ENCODE measurements around the gene USH2A.

Gene USH2A

DNA sequence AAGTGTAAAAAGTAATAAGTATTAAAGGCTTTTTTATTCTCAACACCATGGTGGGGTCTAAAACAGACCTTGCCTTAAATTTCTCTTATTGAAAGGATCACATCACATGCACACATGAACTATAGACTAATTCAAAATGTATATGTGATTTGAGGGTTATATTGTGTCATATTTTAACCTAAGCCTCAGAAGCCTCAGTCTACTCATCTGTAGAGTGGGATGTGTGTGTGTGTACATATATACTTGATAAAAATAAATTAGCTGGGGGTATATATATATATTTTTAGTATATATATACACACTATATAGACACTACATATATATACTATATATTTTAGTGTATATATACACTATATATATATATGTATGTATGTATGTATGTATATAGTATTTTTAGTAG, 797.3 kb downstream of the USH2A start:
- DNase-seq (ENCODE audit: extremely low spot score) = no peak
- TF ChIP-seq CTCF (IDR thresholded peaks at IDR 0.05; ENCODE audit: control extremely low read depth, extremely low read depth, low read depth, missing control alignments) = no peak
- CTCF ChIA-PET = interaction anchor here (0.9 to 1.4 kb wide), 2 partner anchors 9 to 17 kb away, joined by 4 read pairs; no protein-coding TSS in a partner anchor
- POLR2A ChIA-PET = no interaction called here

GRCh38 chr1:215623162-215623561, 800.1 kb downstream of the USH2A start:
- no peak for TF ChIP-seq CTCF (IDR thresholded peaks at IDR 0.05; ENCODE audit: control extremely low read depth, extremely low read depth, low read depth, missing control alignments)
- CTCF ChIA-PET = interaction anchor here (1.6 kb wide), 2 partner anchors 11 to 20 kb away, joined by 5 to 8 read pairs; no protein-coding TSS in a partner anchor
- POLR2A ChIA-PET = no interaction called here
- no peak for DNase-seq (ENCODE audit: extremely low spot score)

GRCh38 chr1:215617979-215618378, 805.3 kb downstream of the USH2A start:
- ChIA-PET POLR2A (no interaction called here), CTCF (interaction anchor here (1.4 to 3.1 kb wide), 3 partner anchors 12 to 23 kb away, joined by 3 to 20 read pairs (median 4); no protein-coding TSS in a partner anchor)
- no peak for DNase-seq (ENCODE audit: extremely low spot score)
- TF ChIP-seq CTCF (IDR thresholded peaks at IDR 0.05; ENCODE audit: control extremely low read depth, extremely low read depth, low read depth, missing control alignments) = no peak

- no peak for TF ChIP-seq CTCF (IDR thresholded peaks at IDR 0.05; ENCODE audit: control extremely low read depth, extremely low read depth, low read depth, missing control alignments)
- ChIA-PET POLR2A (no interaction called here), CTCF (no interaction called here)
- no peak for DNase-seq (ENCODE audit: extremely low spot score)
Observed at GRCh38 chr1:215612391-215612790, 810.9 kb downstream of the USH2A start.

DNA sequence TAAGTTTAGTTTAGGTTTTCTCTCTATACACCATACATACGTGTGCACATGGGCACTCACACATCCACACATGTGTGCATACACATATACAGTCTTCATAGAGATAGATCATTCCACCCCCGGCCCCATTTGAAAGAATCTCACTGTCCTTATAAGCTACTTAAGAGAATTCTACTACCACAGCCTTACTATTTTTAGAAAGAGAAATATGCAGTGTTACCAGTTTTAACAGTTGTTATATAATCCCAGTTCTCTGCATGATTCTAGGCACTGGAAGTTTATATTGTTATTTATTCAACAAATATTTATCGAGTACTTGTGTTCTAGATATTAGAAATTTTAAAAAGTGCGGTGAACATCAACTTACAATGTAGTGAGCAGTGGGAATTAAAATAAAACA, 814.6 kb downstream of the USH2A start:
- TF ChIP-seq CTCF (IDR thresholded peaks at IDR 0.05; ENCODE audit: control extremely low read depth, extremely low read depth, low read depth, missing control alignments) = no peak
- CTCF ChIA-PET = interaction anchor here (1.4 to 5.1 kb wide), 2 partner anchors 9 to 18 kb away, joined by 4 to 20 read pairs; no protein-coding TSS in a partner anchor
- no peak for DNase-seq (ENCODE audit: extremely low spot score)
- POLR2A ChIA-PET = no interaction called here

- no peak for DNase-seq (ENCODE audit: extremely low spot score)
- ChIA-PET POLR2A (no interaction called here), CTCF (interaction anchor here (0.7 to 5.1 kb wide), 5 partner anchors 11 to 77 kb away, joined by 3 to 20 read pairs (median 4); no protein-coding TSS in a partner anchor)
- TF ChIP-seq CTCF (IDR thresholded peaks at IDR 0.05; ENCODE audit: control extremely low read depth, extremely low read depth, low read depth, missing control alignments) = no peak
Observed at GRCh38 chr1:215607412-215607811, 815.8 kb downstream of the USH2A start.
